HepG2 (cell line): ENCODE results near the gene RGS11. TPM values are rescaled to one million over a fixed set of nuclear protein-coding genes. Genes with fewer than 3 reads are reported as not detected.

Experiments used
- ATAC-seq: fragments of 200-7000 bp; cut with Tn5 transposase; 3 replicates; pipeline ENCODE4 v1.9.1; 2020; ENCODE audit warnings: mild to moderate bottlenecking, moderate library complexity
- BruUV-seq: library from RNA; stranded (reverse); fragments of 400-500 nt; replicated peaks from 2 replicates; lab custom pipeline; 2021; lab: Mats Ljungman, UMichigan
- CTCF ChIA-PET: fragments of 300-600 bp; formaldehyde crosslinking; extraction: SDS; loops from one replicate; lab custom pipeline; 2021; ENCODE audit warnings: low total read pairs, inconsistent platforms, low intra/inter-chr PET ratio; lab: Yijun Ruan, JAX
- POLR2A ChIA-PET: fragments of 350-600 bp; sonication (Branson Sonifier 250); formaldehyde crosslinking; loops from one replicate; lab custom pipeline; 2020; ENCODE audit warnings: antibody characterized with exemption, inconsistent platforms; lab: Yijun Ruan, JAX
- DNase-seq: peaks from one replicate; pipeline ENCODE4 v3.0.0-alpha.2; 2015; ENCODE audit warnings: low spot score
- FAIRE-seq: peaks from 3 replicates; lab custom pipeline; 2011; peaks lifted over from hg19 to GRCh38; lab: Jason Lieb, UNC
- H2AFZ ChIP-seq: one replicate; pipeline ENCODE4 v1.6.1; 2011; ENCODE audit warnings: low read length, inconsistent platforms
- H3K27ac ChIP-seq: fragments of 300-600 bp; 3 replicates; pipeline ENCODE4 v1.8.0; 2011; ENCODE audit warnings: mixed run types, mild to moderate bottlenecking, mixed read lengths, low read length, inconsistent platforms; ENCODE audit not compliant: insufficient read depth; ENCODE audit errors: extremely low read length
- H3K27me3 ChIP-seq, 2 experiments: fragments of 200-600 bp in 1 of 2; 2 replicates in 1 of 2; 3 replicates in 1 of 2; pipeline versions ENCODE4 v1.6.0 to v1.8.0; 2011; ENCODE audit warnings: low read length in 2 of 2, mild to moderate bottlenecking in 2 of 2, moderate library complexity in 2 of 2, inconsistent platforms in 1 of 2; ENCODE audit not compliant: insufficient read depth in 2 of 2, control insufficient read depth in 1 of 2
- H3K36me3 ChIP-seq, 2 experiments: fragments of 200-600 bp in 1 of 2; replicated peaks in 1 of 2; 2 replicates in 1 of 2; 3 replicates in 1 of 2; pipeline versions ENCODE4 v1.5.1 to v1.8.0; 2011; ENCODE audit warnings: low read length in 2 of 2, inconsistent platforms in 1 of 2; ENCODE audit not compliant: insufficient read depth in 2 of 2, control insufficient read depth in 1 of 2
- H3K4me1 ChIP-seq: 2 replicates; pipeline ENCODE4 v1.5.1; 2012; ENCODE audit warnings: low read length, inconsistent platforms; ENCODE audit not compliant: insufficient read depth
- H3K4me2 ChIP-seq: 2 replicates; pipeline ENCODE4 v1.6.0; 2011; ENCODE audit warnings: low read depth, low read length, inconsistent platforms
- H3K4me3 ChIP-seq, 3 experiments: fragments of 200-600 bp in 1 of 3; sonication (generic), shearing (Covaris generic) in 1 of 3; replicated peaks in 1 of 3; 2 replicates each; pipeline ENCODE4 v1.5.1; 2011 to 2016; ENCODE audit warnings: low read length in 3 of 3, inconsistent platforms in 2 of 3, low read depth in 2 of 3, mild to moderate bottlenecking in 2 of 3, control low read depth in 1 of 3, mixed read lengths in 1 of 3; ENCODE audit not compliant: insufficient read depth in 1 of 3
- H3K79me2 ChIP-seq: one replicate; pipeline ENCODE4 v1.6.1; 2011; ENCODE audit warnings: low read length, inconsistent platforms; ENCODE audit not compliant: insufficient read depth
- H3K9ac ChIP-seq: 2 replicates; pipeline ENCODE4 v1.6.0; 2011; ENCODE audit warnings: mild to moderate bottlenecking, low read depth, low read length, inconsistent platforms; ENCODE audit not compliant: insufficient read depth
- H3K9me3 ChIP-seq: 2 replicates; pipeline ENCODE4 v1.5.1; 2012; ENCODE audit warnings: mild to moderate bottlenecking, low read length
- H4K20me1 ChIP-seq: 2 replicates; pipeline ENCODE4 v1.6.0; 2011; ENCODE audit warnings: inconsistent platforms, mild to moderate bottlenecking, low read length, moderate library complexity; ENCODE audit not compliant: insufficient read depth
- ATAD3A ChIP-seq: sonication (generic); formaldehyde crosslinking; IDR thresholded peaks from 2 replicates; pipeline ENCODE4 v1.4.0; 2020; ENCODE audit warnings: missing genetic modification reagents
- ETV6 ChIP-seq: sonication (generic); formaldehyde crosslinking; conservative IDR thresholded peaks from 2 replicates; pipeline ENCODE4 v1.4.0; 2020; ENCODE audit warnings: missing genetic modification reagents
- GABPB1 ChIP-seq: IDR thresholded peaks from 2 replicates; pipeline ENCODE4 v1.6.1; 2016; ENCODE audit warnings: mild to moderate bottlenecking, missing genetic modification reagents, moderate library complexity, missing compliant biosample characterization
- MATR3 ChIP-seq: sonication (generic); formaldehyde crosslinking; IDR thresholded peaks from 2 replicates; pipeline ENCODE4 v1.4.0; 2020; ENCODE audit warnings: missing genetic modification reagents
- SIX4 ChIP-seq: sonication (generic); formaldehyde crosslinking; IDR thresholded peaks from 2 replicates; pipeline ENCODE4 v1.4.0; 2020; ENCODE audit warnings: missing genetic modification reagents
- SKIL ChIP-seq: sonication (generic); formaldehyde crosslinking; IDR thresholded peaks from 2 replicates; pipeline ENCODE4 v1.8.0; 2022; ENCODE audit warnings: missing genetic modification reagents, mild to moderate bottlenecking, moderate library complexity, borderline replicate concordance
- SMARCE1 ChIP-seq: fragments of 450-650 bp; IDR thresholded peaks from 2 replicates; pipeline ENCODE4 v1.6.1; 2017; ENCODE audit warnings: borderline replicate concordance
- ZBTB37 ChIP-seq: sonication (generic); formaldehyde crosslinking; IDR thresholded peaks from 2 replicates; pipeline ENCODE4 v1.4.0; 2020; ENCODE audit warnings: mild to moderate bottlenecking, missing genetic modification reagents
- ZNF318 ChIP-seq: sonication (generic); formaldehyde crosslinking; IDR thresholded peaks from 2 replicates; pipeline ENCODE4 v1.4.0; 2020; ENCODE audit warnings: mild to moderate bottlenecking, missing genetic modification reagents
- ZNF740 ChIP-seq: sonication (generic); formaldehyde crosslinking; IDR thresholded peaks from 2 replicates; pipeline ENCODE4 v1.4.0; 2020; ENCODE audit warnings: missing genetic modification reagents
- WGBS: methylation state at CpG from one replicate; pipeline ENCODE4 v1.1.6; 2017; ENCODE audit warnings: low lambda C conversion rate; 5-methylcytosine and 5-hydroxymethylcytosine counted together
- in situ Hi-C: cut with HindIII; loops from 2 replicates; pipeline ENCODE4 v1.10.0; 2017; ENCODE audit warnings: low pct_unique_long_range_greater_than_20kb; ENCODE audit not compliant: extremely low pct_ligation_motif_present
- intact Hi-C: fragments of 100-400 bp; cut with micrococcal nuclease; formaldehyde crosslinking; loops from one replicate; pipeline ENCODE4 v1.10.0; 2022; ENCODE audit not compliant: unreplicated experiment
- polyA plus RNA-seq, 8 experiments: library from polyadenylated mRNA; depleted of rRNA in 3 of 8; stranded (reverse) in 7 of 8; unstranded in 1 of 8; fragments of >200 nt; fragmentation: Illumina TruSeq in 4 of 8; extraction: Trizol in 4 of 8; gene quantifications; 2 replicates each; pipeline versions ENCODE4 v1.2.1 to v1.2.3, GENCODE V29; 2011 to 2016; ENCODE audit warnings: low read depth in 4 of 8, missing spikeins in 1 of 8, mixed read lengths in 1 of 8; ENCODE audit not compliant: insufficient read depth in 1 of 8
- total RNA-seq, 5 experiments: library from RNA; depleted of rRNA; stranded (reverse); fragments of >200 nt; fragmentation: Illumina TruSeq; extraction: Trizol; gene quantifications; 2 replicates each; pipeline ENCODE4 v1.2.3, GENCODE V29; 2016; ENCODE audit warnings: low read depth in 1 of 5

The RGS11 gene
- total and polyA plus RNA-seq, 2 of the 13 experiments (the other 11 are each of a cell fraction or from before 2014, with no cell fraction given), result 0.11 TPM; not detected in 1

DNA sequence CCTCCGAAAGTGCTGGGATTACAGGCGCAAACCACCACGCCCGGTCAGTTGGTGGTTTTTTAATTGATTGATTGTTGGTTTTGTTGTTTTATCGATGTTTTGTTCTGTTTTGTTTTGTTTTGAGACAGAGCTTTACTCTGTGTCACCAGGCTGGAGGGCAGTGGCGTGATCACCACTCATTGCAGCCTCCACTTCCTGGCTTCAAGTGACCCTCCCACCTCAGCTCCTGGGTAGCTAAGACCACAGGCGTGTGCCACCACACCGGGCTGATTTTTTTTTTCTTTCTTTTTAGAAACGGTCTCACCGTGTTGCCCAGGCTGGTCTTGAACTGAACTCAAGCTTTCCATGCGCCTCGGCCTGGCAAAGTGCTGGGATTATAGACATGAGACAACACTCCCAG lies 28.7 kb downstream of the RGS11 start:
- Histone ChIP-seq H3K27ac (no peak overlapping the region), H3K4me2 (no peak overlapping the region), H3K4me1 (peaks cover 9% of the 10 kb centered on the region), H2AFZ (no peak overlapping the region), H3K27me3 (no peaks in the 10 kb centered on the region), H3K9ac (no peak overlapping the region), H3K4me3 (no peak overlapping the region), H3K9me3 (no peaks in the 10 kb centered on the region), H4K20me1 (no peaks in the 10 kb centered on the region), H3K36me3 (peaks cover 3 to 13% of the 10 kb centered on the region in 2 experiments; a peak in 2 of 5 replicates), H3K79me2 (no peaks in the 10 kb centered on the region)
- ATAC-seq (no peak), FAIRE-seq (no peak), DNase-seq (no peak)
- BruUV-seq, result no TSS peak
- CTCF ChIA-PET, result no interaction called here
- 96% methylated on average over 12 of the region's 12 CpGs for WGBS
- in situ Hi-C loops (no loop called here), intact Hi-C loops (no loop called here)
- POLR2A ChIA-PET, result no interaction called here
- TF ChIP-seq SMARCE1 (no peak), GABPB1 (CRISPR knock-in tag) (no peak), ZNF318 (CRISPR knock-in tag) (no peak), SKIL (CRISPR knock-in tag) (no peak), ETV6 (CRISPR knock-in tag) (no peak), ZNF740 (CRISPR knock-in tag) (no peak), ZBTB37 (CRISPR knock-in tag) (no peak), SIX4 (CRISPR knock-in tag) (no peak), MATR3 (CRISPR knock-in tag) (no peak), ATAD3A (CRISPR knock-in tag) (no peak)
